C1 segment of cervical spinal cord (tissue), 14 donors: ENCODE measurements around the gene BCOR.

ENCODE experiments used
- DNase-seq, 14 donors: peaks; one replicate each; lab custom pipeline; 2025; lab: John Stamatoyannopoulos, UW

Gene BCOR

GRCh38 chrX:40116925-40117324 lies 19.2 kb upstream of the BCOR start:
- no peak for DNase-seq

DNA sequence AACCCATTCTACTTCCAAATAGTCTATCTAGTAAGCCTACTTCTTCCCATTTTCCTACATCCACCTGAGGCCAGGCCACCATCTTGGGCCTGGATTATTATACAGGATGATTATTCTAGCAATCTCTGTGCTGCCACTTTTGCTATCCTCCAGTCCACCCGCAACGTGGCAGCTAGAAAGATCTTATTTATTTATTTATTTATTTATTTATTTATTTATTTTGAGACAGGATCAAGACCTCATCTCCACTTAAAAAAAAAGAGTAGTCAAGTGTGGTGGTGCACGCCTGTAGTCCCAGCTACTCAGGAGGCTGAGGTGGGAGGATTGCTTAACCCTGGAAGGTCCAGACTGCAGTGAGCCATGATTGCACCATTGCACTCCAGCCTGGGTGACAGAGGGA lies 15.2 kb upstream of the BCOR start:
- DNase-seq, result no peak

- DNase-seq, result no peak
Measured at GRCh38 chrX:40111868-40112267, 14.1 kb upstream of the BCOR start.

DNA sequence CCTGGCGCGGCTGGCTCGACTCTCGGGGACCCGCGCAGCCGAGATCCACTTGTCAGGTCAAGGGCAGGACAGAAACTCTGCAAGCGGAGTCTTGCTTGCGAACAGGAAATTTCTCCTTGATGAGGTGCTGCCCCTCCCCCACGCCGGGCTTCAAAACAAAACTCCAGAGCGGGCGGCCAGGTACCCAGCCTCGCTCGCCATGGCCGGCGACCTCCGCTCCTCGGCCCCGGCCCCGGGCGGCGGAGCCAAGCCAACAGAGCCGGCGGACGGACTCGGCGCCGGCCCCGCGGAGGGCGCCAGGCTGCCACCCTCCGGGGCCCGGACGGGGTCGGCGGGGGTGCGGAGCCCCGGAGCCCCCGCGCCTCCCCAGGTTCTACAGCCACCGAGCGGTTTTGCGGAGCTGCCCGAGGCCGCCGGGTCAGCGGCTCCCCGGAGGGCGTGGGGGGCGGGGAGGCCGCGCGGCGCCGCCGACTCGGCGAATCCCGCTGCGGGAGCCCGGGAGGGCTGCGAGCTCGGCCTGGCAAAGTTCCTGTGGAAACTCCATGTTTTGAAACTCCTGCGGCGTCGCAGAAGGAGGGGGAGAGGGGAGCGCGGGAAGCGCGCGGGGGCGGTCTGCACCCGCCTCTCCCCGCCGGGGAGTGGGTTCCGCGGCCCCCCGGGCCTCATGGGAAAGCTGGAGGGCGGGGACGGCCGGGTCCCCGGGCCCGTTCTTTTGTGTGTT lies 11.7 kb upstream of the BCOR start:
- peak in 7 of 14 donors; percentile 6 to 54 (median 41) for DNase-seq

GRCh38 chrX:40108959-40109287 lies 11.2 kb upstream of the BCOR start:
- peak in 10 of 14 donors; percentile 5 to 63 (median 43) for DNase-seq

GRCh38 chrX:40108162-40108958 lies 10.6 kb upstream of the BCOR start:
- peak in 8 of 14 donors; percentile 7 to 56 (median 37) for DNase-seq

- DNase-seq, result peak in 10 of 14 donors; percentile 3 to 55 (median 32)
Measured at GRCh38 chrX:40107291-40108161, 9.8 kb upstream of the BCOR start.

DNA sequence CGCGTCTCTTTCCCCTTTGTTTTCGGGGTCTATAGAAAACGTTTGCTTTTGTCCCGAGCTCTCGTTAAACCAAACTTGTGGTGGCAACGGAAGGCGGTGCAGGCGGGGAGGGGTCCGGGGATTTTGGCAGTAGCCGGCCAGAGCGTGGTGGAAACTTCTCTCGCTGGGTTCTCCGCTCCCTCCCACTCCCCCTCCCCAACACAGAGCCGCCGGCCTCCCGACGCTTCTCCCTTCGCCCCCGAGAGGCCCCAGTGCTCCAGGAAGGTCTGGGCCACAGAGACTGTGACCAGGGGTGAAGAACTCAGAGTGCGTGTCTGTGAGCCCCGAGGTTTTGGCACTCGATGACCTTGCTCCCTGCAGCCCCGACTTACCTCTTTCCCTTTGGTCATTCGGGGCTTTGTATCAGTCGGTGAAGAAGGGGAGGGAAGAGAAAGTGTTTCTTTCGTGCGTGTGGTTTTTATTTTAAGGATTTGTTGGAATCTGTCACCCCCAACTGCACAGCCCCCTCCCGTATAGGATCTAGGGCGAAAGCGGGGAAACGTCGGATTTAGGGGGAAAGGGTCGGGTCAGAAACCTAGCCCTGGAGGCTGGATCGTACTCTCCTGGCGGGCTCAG lies 9.0 kb upstream of the BCOR start:
- DNase-seq, result no peak

DNA sequence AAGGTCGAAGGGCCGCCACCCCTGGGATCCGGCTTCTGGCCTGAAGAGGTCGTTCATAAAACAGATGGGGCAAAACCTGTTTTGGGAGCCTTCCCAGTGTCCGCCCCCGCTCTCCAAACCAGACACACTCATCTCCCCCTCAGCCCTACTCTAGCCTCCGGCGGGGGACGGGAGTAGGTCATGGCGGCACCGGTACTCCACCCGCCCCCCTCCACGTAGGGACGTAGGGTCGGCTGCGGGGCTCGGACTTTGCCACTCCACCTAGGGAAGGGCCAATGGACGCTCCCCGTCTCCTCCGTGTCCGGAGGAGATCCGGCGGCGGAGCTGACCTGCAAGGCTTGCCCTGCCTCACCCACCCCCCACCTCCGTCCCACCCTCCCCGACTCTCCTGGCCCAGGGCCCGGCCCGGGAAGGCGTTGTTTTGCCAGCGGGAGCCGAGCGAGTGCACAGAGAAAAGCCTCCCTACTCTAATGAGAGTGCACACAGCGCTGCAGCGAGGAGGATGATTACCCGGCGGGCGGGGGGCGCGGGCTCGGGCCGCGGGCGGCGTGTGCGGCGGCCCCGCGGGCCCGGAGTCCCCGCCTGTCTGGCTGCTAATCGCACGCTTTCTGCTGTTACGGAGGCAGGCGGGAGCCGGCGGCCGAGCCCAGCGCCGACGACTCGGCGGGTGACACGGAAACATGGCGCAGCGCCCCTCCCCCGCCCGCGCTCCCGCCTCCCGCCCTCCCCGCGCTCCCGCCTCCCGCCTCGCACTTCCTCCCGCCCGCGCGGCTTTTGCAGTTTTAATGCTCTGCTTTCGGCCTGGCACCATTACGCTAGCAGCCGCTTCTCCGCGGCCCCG lies 8.3 kb upstream of the BCOR start:
- peak in 12 of 14 donors; percentile 26 to 68 (median 42) for DNase-seq

DNA sequence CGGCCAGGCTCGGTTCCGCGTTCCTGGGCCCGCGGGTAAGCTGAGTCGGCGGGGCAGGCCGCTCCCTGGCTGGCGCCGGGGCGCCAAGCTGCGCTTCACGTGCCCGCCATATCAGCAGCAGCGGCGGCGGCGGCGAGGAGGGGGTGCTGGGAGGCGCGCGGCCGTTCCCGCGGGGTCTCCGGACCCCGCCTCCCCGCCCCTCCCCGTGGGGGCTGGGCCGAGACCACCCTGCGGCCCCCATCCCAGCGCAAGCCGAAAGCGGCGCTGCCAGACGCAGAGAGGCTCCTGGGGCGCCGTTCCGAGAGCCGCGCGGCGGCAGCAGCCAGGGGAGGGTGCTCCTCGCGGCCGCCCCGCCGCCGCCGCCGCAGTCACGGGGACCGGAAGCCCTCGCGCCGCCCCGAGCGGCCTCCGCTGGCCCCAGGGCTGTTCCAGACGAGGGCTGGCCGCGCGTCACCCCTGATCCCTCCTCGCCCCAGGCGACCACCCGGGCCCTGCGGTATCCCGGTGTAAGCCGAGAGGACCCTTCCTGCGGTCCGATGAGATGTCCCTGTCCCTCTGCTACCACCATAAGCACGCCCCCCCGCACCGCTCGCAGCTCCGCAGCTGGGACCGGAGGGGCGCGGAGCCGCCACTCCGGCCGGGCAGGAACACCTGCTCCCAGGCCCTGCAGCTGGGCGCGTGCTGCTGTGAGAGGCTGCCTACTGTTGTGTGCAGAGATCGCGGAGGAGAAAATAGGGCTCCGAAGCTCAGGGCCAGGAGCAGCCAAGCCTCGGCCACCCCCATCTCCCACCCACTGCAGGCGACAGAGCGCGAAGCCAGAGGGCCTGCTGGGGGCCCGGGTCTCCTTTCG lies 7.5 kb upstream of the BCOR start:
- peak in 8 of 14 donors; percentile 4 to 59 (median 38) for DNase-seq

DNA sequence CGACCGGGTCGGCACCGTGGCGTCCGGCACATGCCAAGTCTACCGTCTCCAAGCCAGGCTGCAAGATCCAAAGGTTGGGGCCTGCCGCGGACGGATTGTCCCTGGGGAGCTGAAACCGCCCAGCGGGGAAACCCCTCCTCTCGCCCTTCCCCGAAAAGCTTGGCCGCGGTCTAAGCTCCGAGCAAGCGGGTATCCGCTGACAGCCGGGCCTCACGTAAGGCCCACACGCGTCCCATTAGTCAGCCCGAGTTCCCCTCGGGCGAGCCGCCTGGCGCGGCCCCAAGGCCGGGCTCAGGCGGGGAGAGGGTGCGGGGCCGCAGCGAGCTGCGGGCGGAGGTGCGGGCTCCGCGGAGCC lies 6.8 kb upstream of the BCOR start:
- DNase-seq, result peak in 2 of 14 donors; percentile 38 to 48

GRCh38 chrX:40103565-40104323 lies 6.0 kb upstream of the BCOR start:
- no peak for DNase-seq

GRCh38 chrX:40102393-40103381 lies 4.9 kb upstream of the BCOR start:
- no peak for DNase-seq

- no peak for DNase-seq
Measured at GRCh38 chrX:40101430-40101802, 3.7 kb upstream of the BCOR start.

- DNase-seq, result no peak
Measured at GRCh38 chrX:40100537-40101429, 3.0 kb upstream of the BCOR start.

DNA sequence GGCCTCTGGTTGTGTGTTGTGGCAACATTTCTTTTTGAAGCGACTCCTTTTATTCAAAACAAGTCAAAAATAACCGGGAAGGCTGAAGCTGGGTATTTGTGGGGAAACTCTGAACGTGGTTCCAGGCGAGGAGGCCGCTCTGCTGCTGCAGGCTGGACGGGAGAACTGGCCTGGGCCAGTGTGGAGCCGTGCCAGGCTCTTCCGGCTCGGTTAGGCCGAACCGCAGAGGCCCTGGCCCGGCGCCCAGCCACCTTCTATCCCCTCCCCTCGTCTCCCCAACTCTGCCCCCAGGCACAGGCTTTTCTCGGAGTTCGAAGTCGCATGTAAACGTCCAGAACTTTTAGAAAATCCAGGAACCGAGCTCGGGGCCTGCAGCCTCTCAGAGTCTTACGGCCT lies 2.4 kb upstream of the BCOR start:
- DNase-seq, result no peak
